Body of pancreas (tissue), 4 donors: Measurements from ENCODE around the gene ARL2BP.

Experiments used
- POLR2A ChIP-seq, 3 donors: fragments of 450-650 bp; IDR thresholded peaks; one replicate each; pipeline ENCODE4 v1.6.1; 2016; ENCODE audit warnings: antibody characterized with exemption in 3 of 3, mild to moderate bottlenecking in 2 of 3
- TF ChIP-seq, protein P1 (sequence below), 7 experiments: fragments of 450-650 bp in 4 of 7; fragments of 200-600 bp in 3 of 7; sonication (generic) in 3 of 7; IDR thresholded peaks; one replicate each; pipeline ENCODE4 v1.5.1; 2016 to 2019; ENCODE audit warnings: antibody characterized with exemption in 7 of 7

DNA sequence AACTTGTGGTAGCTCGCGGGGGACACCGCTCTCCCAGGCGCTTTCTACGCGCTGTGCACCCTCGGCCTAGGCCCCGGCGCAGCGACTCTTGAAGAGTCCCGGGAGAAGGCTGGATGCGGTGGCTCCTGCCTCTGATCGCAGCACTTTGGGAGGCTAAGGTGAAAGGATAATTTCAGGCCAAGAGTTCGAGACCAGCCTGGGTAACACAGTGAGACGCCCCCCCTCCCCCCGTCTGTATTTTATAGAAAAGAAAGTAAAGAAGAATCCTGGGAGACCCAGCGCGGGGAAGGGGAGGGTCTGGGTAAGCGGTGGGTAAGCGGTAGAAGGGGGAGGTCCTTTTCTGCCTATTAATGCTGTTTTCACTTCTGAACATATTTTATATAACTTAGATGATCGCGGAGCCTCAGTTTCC is 39.9 kb downstream of the ARL2BP start:
- no peak for TF ChIP-seq POLR2A (IDR thresholded peaks at IDR 0.05)
- TF ChIP-seq, protein P1, sequence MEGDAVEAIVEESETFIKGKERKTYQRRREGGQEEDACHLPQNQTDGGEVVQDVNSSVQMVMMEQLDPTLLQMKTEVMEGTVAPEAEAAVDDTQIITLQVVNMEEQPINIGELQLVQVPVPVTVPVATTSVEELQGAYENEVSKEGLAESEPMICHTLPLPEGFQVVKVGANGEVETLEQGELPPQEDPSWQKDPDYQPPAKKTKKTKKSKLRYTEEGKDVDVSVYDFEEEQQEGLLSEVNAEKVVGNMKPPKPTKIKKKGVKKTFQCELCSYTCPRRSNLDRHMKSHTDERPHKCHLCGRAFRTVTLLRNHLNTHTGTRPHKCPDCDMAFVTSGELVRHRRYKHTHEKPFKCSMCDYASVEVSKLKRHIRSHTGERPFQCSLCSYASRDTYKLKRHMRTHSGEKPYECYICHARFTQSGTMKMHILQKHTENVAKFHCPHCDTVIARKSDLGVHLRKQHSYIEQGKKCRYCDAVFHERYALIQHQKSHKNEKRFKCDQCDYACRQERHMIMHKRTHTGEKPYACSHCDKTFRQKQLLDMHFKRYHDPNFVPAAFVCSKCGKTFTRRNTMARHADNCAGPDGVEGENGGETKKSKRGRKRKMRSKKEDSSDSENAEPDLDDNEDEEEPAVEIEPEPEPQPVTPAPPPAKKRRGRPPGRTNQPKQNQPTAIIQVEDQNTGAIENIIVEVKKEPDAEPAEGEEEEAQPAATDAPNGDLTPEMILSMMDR (IDR thresholded peaks at IDR 0.05) = no peak
